GM19239 (cell line): Measurements from ENCODE around the gene PIGM.

Source experiments
- DNase-seq: peaks from one replicate; pipeline ENCODE4 v3.0.0; 2011; ENCODE audit warnings: low spot score; ENCODE audit not compliant: insufficient read length
- FAIRE-seq: peaks from 2 replicates; lab custom pipeline; 2011; peaks lifted over from hg19 to GRCh38; lab: Jason Lieb, UNC

Gene PIGM

GRCh38 chr1:160024195-160024905, 7.4 kb downstream of the PIGM start:
- DNase-seq (no peak), FAIRE-seq (no peak)

- FAIRE-seq (no peak), DNase-seq (no peak)
Measured at GRCh38 chr1:160022330-160023310, 9.2 kb downstream of the PIGM start.

GRCh38 chr1:160021376-160022074, 10.3 kb downstream of the PIGM start:
- FAIRE-seq (no peak), DNase-seq (no peak)

- FAIRE-seq (no peak), DNase-seq (no peak)
Measured at GRCh38 chr1:160020196-160020595, 11.6 kb downstream of the PIGM start.

GRCh38 chr1:160018900-160019299, 12.9 kb downstream of the PIGM start:
- DNase-seq (no peak), FAIRE-seq (no peak)

GRCh38 chr1:160018347-160018746, 13.4 kb downstream of the PIGM start:
- no peak for FAIRE-seq
- DNase-seq, result no peak

GRCh38 chr1:160017592-160017991, 14.2 kb downstream of the PIGM start:
- DNase-seq (no peak), FAIRE-seq (no peak)

GRCh38 chr1:160011781-160012180, 20.0 kb downstream of the PIGM start:
- FAIRE-seq (no peak), DNase-seq (no peak)

- no peak for FAIRE-seq
- no peak for DNase-seq
Measured at GRCh38 chr1:160009801-160010200, 22.0 kb downstream of the PIGM start.

- DNase-seq, result no peak
- FAIRE-seq, result no peak
Measured at GRCh38 chr1:160009081-160009480, 22.7 kb downstream of the PIGM start.

- FAIRE-seq (no peak), DNase-seq (no peak)
Measured at GRCh38 chr1:160007577-160008200, 24.1 kb downstream of the PIGM start.

GRCh38 chr1:160006312-160006940, 25.4 kb downstream of the PIGM start:
- FAIRE-seq, result peak; percentile 92

GRCh38 chr1:160005070-160005469, 26.7 kb downstream of the PIGM start:
- DNase-seq, result no peak
- FAIRE-seq, result no peak

More at GRCh38 chr1:160006312-160006940, 25.4 kb downstream of the PIGM start:
- peak; percentile 60 for DNase-seq

- DNase-seq (no peak), FAIRE-seq (no peak)
Measured at GRCh38 chr1:160004425-160004824, 27.4 kb downstream of the PIGM start.

- DNase-seq (no peak), FAIRE-seq (no peak)
Measured at GRCh38 chr1:160004001-160004400, 27.8 kb downstream of the PIGM start.

GRCh38 chr1:160001440-160001839, 30.4 kb downstream of the PIGM start:
- FAIRE-seq (no peak), DNase-seq (no peak)

- FAIRE-seq (no peak), DNase-seq (no peak)
Measured at GRCh38 chr1:159999204-159999603, 32.6 kb downstream of the PIGM start.

- FAIRE-seq (no peak), DNase-seq (no peak)
Measured at GRCh38 chr1:159996653-159997052, 35.1 kb downstream of the PIGM start.

- FAIRE-seq (no peak), DNase-seq (no peak)
Measured at GRCh38 chr1:159994896-159995295, 36.9 kb downstream of the PIGM start.

GRCh38 chr1:159993911-159994310, 37.9 kb downstream of the PIGM start:
- DNase-seq (no peak), FAIRE-seq (no peak)
